H1 (cell line): ENCODE data around the gene SPAG5. TPM values are rescaled to one million over a fixed set of nuclear protein-coding genes. Genes with fewer than 3 reads are reported as not detected.

Source experiments
- CTCF ChIA-PET: fragments of 300-600 bp; sonication (Branson Sonifier 250); formaldehyde crosslinking; loops from one replicate; lab custom pipeline; 2021; ENCODE audit not compliant: partially characterized antibody; lab: Charles Lee
- POLR2A ChIA-PET: fragments of 300-600 bp; sonication (Branson Sonifier 250); formaldehyde crosslinking; loops from one replicate; lab custom pipeline; 2021; ENCODE audit warnings: inconsistent platforms; ENCODE audit not compliant: partially characterized antibody; lab: Charles Lee
- DNase-seq, 2 experiments: peaks; one replicate each; pipeline versions ENCODE4 v3.0.0 to v3.0.0-alpha.2; 2010 to 2022; ENCODE audit warnings: low spot score in 2 of 2, low read depth in 1 of 2, mixed read lengths in 1 of 2
- FAIRE-seq: peaks from 2 replicates; lab custom pipeline; 2011; peaks lifted over from hg19 to GRCh38; lab: Jason Lieb, UNC
- H2AFZ ChIP-seq: 2 replicates; pipeline ENCODE4 v1.8.1; 2012; ENCODE audit warnings: low read length, inconsistent platforms
- H2AK5ac ChIP-seq: 2 replicates; pipeline ENCODE4 v1.6.1; 2013; ENCODE audit warnings: low read depth, low read length
- H2BK120ac ChIP-seq: replicated peaks from 2 replicates; pipeline ENCODE3; 2013; ENCODE audit warnings: low read depth, low read length, inconsistent platforms
- H2BK12ac ChIP-seq: 2 replicates; pipeline ENCODE4 v1.6.1; 2013; ENCODE audit warnings: low read depth, low read length
- H2BK15ac ChIP-seq: 2 replicates; pipeline ENCODE4 v1.6.1; 2013; ENCODE audit warnings: low read length
- H2BK20ac ChIP-seq: 2 replicates; pipeline ENCODE4 v1.6.1; 2013; ENCODE audit warnings: low read length
- H2BK5ac ChIP-seq: 2 replicates; pipeline ENCODE4 v1.6.1; 2013; ENCODE audit warnings: low read depth, low read length
- H3K14ac ChIP-seq: 2 replicates; pipeline ENCODE4 v1.6.1; 2013; ENCODE audit warnings: inconsistent platforms; ENCODE audit not compliant: insufficient read length
- H3K18ac ChIP-seq: 2 replicates; pipeline ENCODE4 v1.6.1; 2013; ENCODE audit warnings: low read length; ENCODE audit errors: extremely low read depth
- H3K23ac ChIP-seq: 2 replicates; pipeline ENCODE4 v1.6.1; 2013; ENCODE audit warnings: inconsistent platforms; ENCODE audit not compliant: insufficient read length
- H3K23me2 ChIP-seq: 2 replicates; pipeline ENCODE4 v1.6.1; 2013; ENCODE audit warnings: low read depth, low read length
- H3K27ac ChIP-seq: 2 replicates; pipeline ENCODE4 v1.6.1; 2011; ENCODE audit warnings: low read depth, low read length, inconsistent platforms
- H3K27me3 ChIP-seq, 4 experiments: replicated peaks in 1 of 4; 1 replicate in 1 of 4; 2 replicates in 3 of 4; pipeline versions ENCODE4 v1.6.1 to v1.8.1; 2011 to 2013; ENCODE audit warnings: low read length in 3 of 4, mild to moderate bottlenecking in 3 of 4, inconsistent platforms in 2 of 4, mixed read lengths in 2 of 4, moderate library complexity in 1 of 4; ENCODE audit not compliant: control insufficient read depth in 3 of 4, insufficient read depth in 3 of 4; ENCODE audit errors: extremely low read depth in 1 of 4
- H3K36me3 ChIP-seq, 4 experiments: 2 replicates each; pipeline versions ENCODE4 v1.6.1 to v1.8.1; 2011 to 2013; ENCODE audit warnings: mild to moderate bottlenecking in 4 of 4, low read length in 3 of 4, moderate library complexity in 2 of 4, control low read depth in 1 of 4, inconsistent platforms in 1 of 4; ENCODE audit not compliant: insufficient read depth in 4 of 4, control insufficient read depth in 2 of 4
- H3K4ac ChIP-seq: replicated peaks from 2 replicates; pipeline ENCODE3; 2013; ENCODE audit warnings: low read length, low read depth, mixed read lengths, inconsistent platforms; ENCODE audit not compliant: insufficient read length
- H3K4me1 ChIP-seq, 4 experiments: replicated peaks in 1 of 4; 1 replicate in 1 of 4; 2 replicates in 3 of 4; pipeline versions ENCODE4 v1.6.1 to v1.8.1; 2011 to 2013; ENCODE audit warnings: low read length in 3 of 4, inconsistent platforms in 2 of 4, mixed read lengths in 1 of 4; ENCODE audit not compliant: insufficient read depth in 4 of 4, control insufficient read depth in 3 of 4
- H3K4me2 ChIP-seq, 2 experiments: 2 replicates each; pipeline versions ENCODE4 v1.6.1 to v1.8.1; 2011 to 2013; ENCODE audit warnings: low read depth in 2 of 2, low read length in 2 of 2, control low read depth in 1 of 2, inconsistent platforms in 1 of 2, mild to moderate bottlenecking in 1 of 2; ENCODE audit not compliant: insufficient read depth in 1 of 2
- H3K4me3 ChIP-seq, 4 experiments: fragments of 200-600, 300-600 bp in 1 of 4; sonication (generic), shearing (Covaris generic), sonication (Bioruptor Twin) in 1 of 4; 2 replicates each; pipeline versions ENCODE4 v1.5.1 to v1.8.1; 2011 to 2016; ENCODE audit warnings: low read length in 4 of 4, low read depth in 3 of 4, control low read depth in 2 of 4, inconsistent platforms in 2 of 4, mild to moderate bottlenecking in 2 of 4, mixed read lengths in 1 of 4, moderate library complexity in 1 of 4; ENCODE audit not compliant: insufficient read depth in 2 of 4; ENCODE audit errors: extremely low read depth in 1 of 4
- H3K56ac ChIP-seq: replicated peaks from 2 replicates; pipeline ENCODE3; 2013; ENCODE audit warnings: low read depth, mild to moderate bottlenecking, mixed read lengths, low read length, inconsistent platforms; ENCODE audit not compliant: insufficient read length
- H3K79me1 ChIP-seq: 2 replicates; pipeline ENCODE4 v1.6.1; 2013; ENCODE audit warnings: low read depth, low read length, control low read depth
- H3K79me2 ChIP-seq, 2 experiments: 2 replicates each; pipeline versions ENCODE4 v1.6.1 to v1.8.1; 2012 to 2013; ENCODE audit warnings: low read length in 2 of 2, mild to moderate bottlenecking in 2 of 2, inconsistent platforms in 1 of 2; ENCODE audit not compliant: insufficient read depth in 2 of 2, control insufficient read depth in 1 of 2
- H3K9ac ChIP-seq, 4 experiments: replicated peaks in 1 of 4; 1 replicate in 1 of 4; 2 replicates in 3 of 4; pipeline versions ENCODE4 v1.6.1 to v1.8.1; 2011 to 2013; ENCODE audit warnings: low read depth in 3 of 4, low read length in 3 of 4, control low read depth in 2 of 4, mild to moderate bottlenecking in 2 of 4, moderate library complexity in 2 of 4, inconsistent platforms in 1 of 4; ENCODE audit errors: extremely low read depth in 1 of 4
- H3K9me3 ChIP-seq, 2 experiments: 2 replicates each; pipeline versions ENCODE4 v1.6.1 to v1.8.1; 2012 to 2013; ENCODE audit warnings: mild to moderate bottlenecking in 2 of 2, moderate library complexity in 2 of 2, control low read depth in 1 of 2, inconsistent platforms in 1 of 2, low read depth in 1 of 2, low read length in 1 of 2, mixed read lengths in 1 of 2; ENCODE audit not compliant: insufficient read depth in 2 of 2
- H4K20me1 ChIP-seq, 2 experiments: replicated peaks in 1 of 2; 2 replicates each; pipeline versions ENCODE3 to v1.8.1; 2011 to 2013; ENCODE audit warnings: inconsistent platforms in 2 of 2, low read length in 2 of 2, mild to moderate bottlenecking in 1 of 2; ENCODE audit not compliant: insufficient read depth in 2 of 2, control insufficient read depth in 1 of 2
- H4K5ac ChIP-seq: 2 replicates; pipeline ENCODE4 v1.6.1; 2013; ENCODE audit warnings: low read length, low read depth, mixed read lengths, inconsistent platforms; ENCODE audit not compliant: insufficient read length
- H4K8ac ChIP-seq: 2 replicates; pipeline ENCODE4 v1.8.0; 2013; ENCODE audit warnings: mild to moderate bottlenecking, moderate library complexity, low read length, inconsistent platforms; ENCODE audit not compliant: insufficient read depth; ENCODE audit errors: extremely low read depth
- H4K91ac ChIP-seq: replicated peaks from 2 replicates; pipeline ENCODE3; 2013; ENCODE audit warnings: low read length, mixed read lengths, inconsistent platforms; ENCODE audit not compliant: insufficient read length
- GTF2F1 ChIP-seq: IDR thresholded peaks from 2 replicates; pipeline ENCODE4 v1.6.1; 2012; ENCODE audit warnings: low read depth, low read length, improper control_type of control experiment, borderline replicate concordance
- SAP30 ChIP-seq: fragments of 300-600 bp; sonication (generic); IDR thresholded peaks from 2 replicates; pipeline ENCODE4 v1.7.1; 2012; ENCODE audit warnings: low read length, moderate library complexity, mild to moderate bottlenecking, inconsistent platforms; ENCODE audit not compliant: insufficient read depth, insufficient replicate concordance
- SIN3A ChIP-seq, 2 experiments: IDR thresholded peaks in 1 of 2; conservative IDR thresholded peaks in 1 of 2; 2 replicates each; pipeline ENCODE4 v1.6.1; 2011 to 2012; ENCODE audit warnings: low read length in 2 of 2, improper control_type of control experiment in 1 of 2, low read depth in 1 of 2, mild to moderate bottlenecking in 1 of 2
- SP4 ChIP-seq: IDR thresholded peaks from 2 replicates; pipeline ENCODE4 v1.6.1; 2012; ENCODE audit warnings: low read length, inconsistent platforms
- SUZ12 ChIP-seq: fragments of 200-600 bp; sonication (generic); IDR thresholded peaks from 2 replicates; pipeline ENCODE4 v1.6.1; 2012; ENCODE audit warnings: mild to moderate bottlenecking, inconsistent platforms, low read length, moderate library complexity, mixed read lengths
- WGBS, 2 experiments: shearing (Covaris generic) in 1 of 2; methylation state at CpG; one replicate each; pipeline versions ENCODE4 v1.1.6 to v1.1.7; 2013 to 2015; ENCODE audit warnings: low lambda C conversion rate in 2 of 2, mixed read lengths in 2 of 2, inconsistent platforms in 1 of 2, low coverage in 1 of 2, missing lambda C conversion rate in 1 of 2; ENCODE audit not compliant: insufficient replicate concordance in 2 of 2, insufficient coverage in 1 of 2, insufficient read length in 1 of 2; ENCODE audit errors: extremely low coverage in 1 of 2, missing lambda C conversion rate in 1 of 2; 5-methylcytosine and 5-hydroxymethylcytosine counted together
- polyA plus RNA-seq, 7 experiments: library from polyadenylated mRNA; depleted of rRNA in 3 of 7; stranded (reverse) in 5 of 7; unstranded in 2 of 7; fragments of >200 nt in 5 of 7; fragments of 200-250 nt in 2 of 7; gene quantifications; 1 replicate in 5 of 7; 2 replicates in 1 of 7; 4 replicates in 1 of 7; pipeline versions ENCODE4 v1.2.1 to v1.2.3, GENCODE V29; 2011 to 2013; ENCODE audit warnings: missing spikeins in 2 of 7, mixed read lengths in 2 of 7
- total RNA-seq: library from RNA; stranded (reverse); fragmentation: NEBNext Ultra II Directional; extraction: Animal tissue kit (Norgen Biotek cat#: 25700); gene quantifications from 2 replicates; pipeline ENCODE4 v1.2.1, GENCODE V29; 2021
- TF ChIP-seq, protein P1 (sequence below): IDR thresholded peaks from 2 replicates; pipeline ENCODE4 v1.6.1; 2012; ENCODE audit warnings: inconsistent platforms
- TF ChIP-seq, protein P2 (sequence below): IDR thresholded peaks from 2 replicates; pipeline ENCODE4 v1.6.1; 2012; ENCODE audit warnings: inconsistent platforms
- TF ChIP-seq, protein P3 (sequence below): IDR thresholded peaks from 2 replicates; pipeline ENCODE4 v1.6.1; 2011; ENCODE audit warnings: low read depth, mild to moderate bottlenecking, low read length; ENCODE audit not compliant: insufficient read depth

The SPAG5 gene
- total and polyA plus RNA-seq, 2 of the 8 experiments (the other 6 are each of a cell fraction or from before 2014, with no cell fraction given), result 57.1 to 129 TPM

DNA sequence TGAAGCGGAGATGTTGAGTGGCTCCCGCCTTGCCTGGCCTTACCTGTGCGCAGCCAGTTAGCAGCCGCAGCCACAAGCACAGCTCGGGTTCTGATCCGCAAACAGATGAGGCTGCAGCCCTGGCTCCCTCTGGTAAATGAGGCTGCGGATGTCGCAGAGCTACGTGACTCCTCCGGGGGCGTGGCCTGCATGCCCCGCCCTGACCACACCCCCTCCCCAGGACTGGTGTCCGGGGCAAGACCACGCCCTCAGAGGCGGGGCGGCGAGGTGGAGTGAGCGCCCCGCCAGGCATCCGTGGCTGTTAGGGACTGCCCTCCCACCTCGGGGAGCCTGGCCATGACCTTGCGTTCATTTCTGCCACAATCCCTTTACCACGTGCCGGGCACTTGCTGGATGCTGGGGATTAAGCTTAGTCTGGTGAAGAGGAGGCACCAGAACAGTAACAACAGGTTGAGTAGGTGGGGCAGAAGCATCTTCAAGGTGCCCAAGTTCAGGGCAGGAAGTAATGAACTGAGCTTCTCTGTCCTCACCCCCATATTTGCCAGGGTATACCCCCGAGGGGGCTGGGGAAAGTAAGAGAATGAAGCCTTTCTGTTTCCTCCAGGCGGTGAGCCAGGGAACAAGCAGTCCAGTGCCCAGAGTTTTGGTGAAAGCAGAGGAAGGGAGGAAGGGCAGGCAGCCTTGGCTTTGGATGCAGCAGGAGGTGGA, 21.9 kb downstream of the SPAG5 start, which contains the start of gene ALDOC:
Gene ALDOC (minus strand): TSS at position 138 of the 708 bp plus-strand sequence. CDS start 1,363 bp downstream, outside the sequence.
- no peak within 1 kb of the TSS for H2AFZ ChIP-seq
- WGBS, 2 experiments, result 7% methylated on average over 19 of the region's 26 CpGs; no CpG with 5 or more reads in 1 of the 2 experiments
- TF ChIP-seq SIN3A (conservative IDR thresholded peaks at IDR 0.05 in 1 of 2, IDR thresholded peaks at IDR 0.05 in 1 of 2; ENCODE audit: low read depth in 1 of 2, low read length in 2 of 2) (0 out of 4 replicates have a peak, but pooled peaks of 1 of the 2 experiments have one; percentile 34), SAP30 (no peak), SP4 (peak; percentile 79), GTF2F1 (peak; percentile 72; the same call in 1 of the 2 replicates), SUZ12 (no peak)
- TF ChIP-seq, protein P1, sequence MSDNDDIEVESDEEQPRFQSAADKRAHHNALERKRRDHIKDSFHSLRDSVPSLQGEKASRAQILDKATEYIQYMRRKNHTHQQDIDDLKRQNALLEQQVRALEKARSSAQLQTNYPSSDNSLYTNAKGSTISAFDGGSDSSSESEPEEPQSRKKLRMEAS, result peak; percentile 93
- TF ChIP-seq, protein P2, sequence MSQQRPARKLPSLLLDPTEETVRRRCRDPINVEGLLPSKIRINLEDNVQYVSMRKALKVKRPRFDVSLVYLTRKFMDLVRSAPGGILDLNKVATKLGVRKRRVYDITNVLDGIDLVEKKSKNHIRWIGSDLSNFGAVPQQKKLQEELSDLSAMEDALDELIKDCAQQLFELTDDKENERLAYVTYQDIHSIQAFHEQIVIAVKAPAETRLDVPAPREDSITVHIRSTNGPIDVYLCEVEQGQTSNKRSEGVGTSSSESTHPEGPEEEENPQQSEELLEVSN, result peak; percentile 67; the same call in 1 of the 2 replicates
- TF ChIP-seq, protein P3, sequence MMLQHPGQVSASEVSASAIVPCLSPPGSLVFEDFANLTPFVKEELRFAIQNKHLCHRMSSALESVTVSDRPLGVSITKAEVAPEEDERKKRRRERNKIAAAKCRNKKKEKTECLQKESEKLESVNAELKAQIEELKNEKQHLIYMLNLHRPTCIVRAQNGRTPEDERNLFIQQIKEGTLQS, result 0 out of 2 replicates have a peak, but pooled peaks have one; percentile 4

More for the DNA sequence above, 21.9 kb downstream of the SPAG5 start, which contains the start of gene ALDOC:
- no peak within 1 kb of the TSS for H2BK15ac ChIP-seq
- peaks cover 4 to 5% of the 10 kb centered on the region in 2 experiments for H4K20me1 ChIP-seq
- no peak within 1 kb of the TSS for H4K5ac ChIP-seq
- no peaks in the 10 kb centered on the region for H3K79me1 ChIP-seq
- no peak within 1 kb of the TSS for H3K27ac ChIP-seq
- H3K4me1 ChIP-seq, result peaks cover 2 to 9% (median 5%) of the 10 kb centered on the region in 4 experiments; a peak in 6 of 7 replicates
- H4K91ac ChIP-seq, result peak within 1 kb of the TSS; percentile 13
- H3K4ac ChIP-seq, result no peak within 1 kb of the TSS
- ChIA-PET CTCF (interaction anchor here (0.6 to 3.5 kb wide), 11 partner anchors 7 to 94 kb away, joined by 3 to 18 read pairs (median 4); partner anchors contain the start of gene UNC119), POLR2A (interaction anchor here (0.5 to 4.2 kb wide), 24 partner anchors 9 to 148 kb away, joined by 3 to 24 read pairs (median 4); partner anchors contain the start of genes BLTP2, PROCA1, RSKR and SDF2)
- H3K4me2 ChIP-seq, result peak within 1 kb of the TSS; percentile 58 to 72
- DNase-seq (peak; percentile 97 to 99), FAIRE-seq (no peak)
- no peak within 1 kb of the TSS for H2BK120ac ChIP-seq
- peak within 1 kb of the TSS; percentile 26 for H3K18ac ChIP-seq
- no peak within 1 kb of the TSS; a peak in 1 of 7 replicates for H3K9ac ChIP-seq
- no peaks in the 10 kb centered on the region for H3K9me3 ChIP-seq
- H3K79me2 ChIP-seq, result no peaks in the 10 kb centered on the region
- peaks cover 0 to 8% (median 4%) of the 10 kb centered on the region in 4 experiments; a peak in 4 of 7 replicates for H3K27me3 ChIP-seq
- no peak within 1 kb of the TSS for H4K8ac ChIP-seq
- no peak within 1 kb of the TSS for H2AK5ac ChIP-seq
- peak within 1 kb of the TSS; percentile 12 to 54 (median 20); a peak in 5 of 8 replicates for H3K4me3 ChIP-seq
- peaks cover 16 to 37% (median 34%) of the 10 kb centered on the region in 4 experiments for H3K36me3 ChIP-seq
- peak within 1 kb of the TSS; percentile 77; the same call in 1 of the 2 replicates for H2BK12ac ChIP-seq
- H3K23ac ChIP-seq, result no peak within 1 kb of the TSS
- H2BK20ac ChIP-seq, result no peak within 1 kb of the TSS
- H2BK5ac ChIP-seq, result peak within 1 kb of the TSS; percentile 79; the same call in 1 of the 2 replicates
- no peak within 1 kb of the TSS for H3K14ac ChIP-seq
- H3K23me2 ChIP-seq, result no peaks in the 10 kb centered on the region; the same call in 1 of the 2 replicates
- no peak within 1 kb of the TSS for H3K56ac ChIP-seq
